Peyer's patch (tissue), 4 donors: ENCODE results near the gene CTSD.

Source experiments
- CTCF ChIP-seq, 6 experiments: fragments of 450-650 bp in 4 of 6; fragments of 200-600 bp in 2 of 6; sonication (generic) in 1 of 6; IDR thresholded peaks; one replicate each; pipeline ENCODE4 v1.5.1; 2017 to 2019; ENCODE audit warnings: antibody characterized with exemption in 6 of 6, mild to moderate bottlenecking in 3 of 6, moderate library complexity in 1 of 6
- POLR2A ChIP-seq, 2 donors: fragments of 450-650 bp; IDR thresholded peaks; one replicate each; pipeline ENCODE4 v1.5.1; 2017; ENCODE audit warnings: antibody characterized with exemption in 2 of 2, mild to moderate bottlenecking in 2 of 2, moderate library complexity in 2 of 2

DNA sequence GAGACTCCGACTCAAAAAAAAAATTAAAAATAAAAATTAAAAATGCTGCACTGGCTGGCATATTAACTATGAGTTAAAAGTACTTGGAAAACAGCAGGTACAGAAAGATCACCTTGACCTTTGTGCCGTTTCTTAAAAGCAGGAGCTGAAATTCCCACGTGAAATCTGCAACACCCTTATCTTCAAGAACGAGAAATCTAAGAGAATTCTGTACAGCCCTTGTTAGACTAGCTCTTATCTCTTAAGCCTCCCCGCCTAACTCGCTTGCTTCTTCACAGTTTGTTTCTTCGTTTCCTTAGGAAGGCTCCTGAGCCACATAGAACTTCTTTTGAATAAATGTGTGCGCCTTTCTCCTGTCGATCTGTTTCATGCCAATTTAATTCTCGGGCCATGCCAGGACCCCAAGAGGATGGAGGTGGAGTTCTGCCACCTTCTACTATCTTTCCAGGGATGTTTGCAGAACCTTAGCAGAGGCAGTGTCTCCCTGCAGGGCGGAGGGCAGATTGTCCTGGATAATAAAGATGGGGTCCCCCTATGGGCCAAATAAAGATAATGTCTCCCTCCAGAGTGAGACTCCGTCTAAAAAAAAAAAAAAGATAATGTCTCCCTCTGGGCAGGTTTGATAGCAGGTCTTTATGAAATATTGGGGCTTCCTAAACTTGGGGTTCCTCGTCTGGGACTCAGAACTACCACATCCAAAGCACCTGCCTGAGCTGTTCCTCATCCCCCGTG is 43.7 kb upstream of the CTSD start:
- TF ChIP-seq POLR2A (IDR thresholded peaks at IDR 0.05) (no peak), CTCF (IDR thresholded peaks at IDR 0.05) (peak in 2 of 6 experiments; percentile 10 to 18)
